ENCODE results near the gene DOK5. TPM values are rescaled to one million over a fixed set of nuclear protein-coding genes. Genes with fewer than 3 reads are reported as not detected.

Gene DOK5
- total RNA-seq, 1 experiment from 2014 or later, result not detected

DNA sequence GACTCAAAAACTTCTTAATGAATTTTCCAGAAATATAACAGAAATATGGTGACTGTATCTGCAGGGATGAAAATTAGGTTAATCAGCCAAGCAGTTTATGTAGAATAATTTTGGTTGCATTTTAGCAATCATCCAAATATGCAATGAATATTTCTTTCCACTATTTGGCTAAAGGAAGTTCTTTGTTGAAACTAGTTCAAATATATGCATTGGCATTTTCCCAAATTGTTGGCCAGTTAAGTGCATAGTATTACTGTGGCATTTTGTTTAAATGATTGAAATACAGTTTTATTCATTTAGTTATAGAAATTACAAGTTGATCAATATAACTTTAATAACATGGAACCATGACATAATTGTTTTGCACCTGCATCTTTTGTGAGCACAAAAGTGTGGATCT, 115.5 kb downstream of the DOK5 start:
- intact Hi-C loops (cut with micrococcal nuclease; ENCODE audit: unreplicated experiment), result no loop called here
- no TSS peak for BruUV-seq (replicated peaks)

DNA sequence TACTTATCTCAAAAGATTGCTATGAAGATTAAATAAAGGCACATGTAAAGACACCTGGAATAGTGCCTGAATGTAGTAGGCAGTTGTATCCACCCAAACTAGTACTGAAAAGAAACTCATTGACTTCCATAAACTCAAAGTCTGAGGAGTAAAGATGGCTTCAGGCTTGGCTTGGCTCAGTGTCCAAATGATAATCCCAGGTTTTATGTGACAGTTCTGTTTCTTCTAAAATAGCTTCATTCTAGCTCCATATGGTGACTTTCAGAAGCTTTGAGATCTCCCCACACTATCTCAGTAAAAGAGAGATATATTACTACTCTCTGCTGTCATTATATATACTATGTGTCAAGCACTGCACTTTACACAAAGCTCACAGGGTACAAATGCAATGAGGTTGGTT, 121.3 kb downstream of the DOK5 start:
- no peaks in the 10 kb centered on the region for H3K4me1 ChIP-seq
- H3K9me3 ChIP-seq, result no peaks in the 10 kb centered on the region
- no peak for DNase-seq
- no peaks in the 10 kb centered on the region for H3K36me3 ChIP-seq (ENCODE audit: control insufficient read depth, insufficient read depth, low read length)
- H3K27me3 ChIP-seq (replicated peaks; ENCODE audit: control insufficient read depth, insufficient read depth, low read length), result no peaks in the 10 kb centered on the region; the same call in 1 of the 2 replicates
- Mint-ChIP-seq H3K27me3 (ENCODE audit: insufficient read depth, unreplicated experiment) (peaks cover 10% of the 10 kb centered on the region), H3K4me3 (ENCODE audit: unreplicated experiment) (no peak overlapping the region), H3K9me3 (ENCODE audit: unreplicated experiment) (peaks cover 11% of the 10 kb centered on the region), H3K36me3 (ENCODE audit: insufficient read depth, unreplicated experiment) (no peaks in the 10 kb centered on the region), H3K4me1 (ENCODE audit: low read depth, unreplicated experiment) (no peaks in the 10 kb centered on the region), H3K27ac (ENCODE audit: unreplicated experiment) (no peak overlapping the region)
- TF ChIP-seq, protein P1, sequence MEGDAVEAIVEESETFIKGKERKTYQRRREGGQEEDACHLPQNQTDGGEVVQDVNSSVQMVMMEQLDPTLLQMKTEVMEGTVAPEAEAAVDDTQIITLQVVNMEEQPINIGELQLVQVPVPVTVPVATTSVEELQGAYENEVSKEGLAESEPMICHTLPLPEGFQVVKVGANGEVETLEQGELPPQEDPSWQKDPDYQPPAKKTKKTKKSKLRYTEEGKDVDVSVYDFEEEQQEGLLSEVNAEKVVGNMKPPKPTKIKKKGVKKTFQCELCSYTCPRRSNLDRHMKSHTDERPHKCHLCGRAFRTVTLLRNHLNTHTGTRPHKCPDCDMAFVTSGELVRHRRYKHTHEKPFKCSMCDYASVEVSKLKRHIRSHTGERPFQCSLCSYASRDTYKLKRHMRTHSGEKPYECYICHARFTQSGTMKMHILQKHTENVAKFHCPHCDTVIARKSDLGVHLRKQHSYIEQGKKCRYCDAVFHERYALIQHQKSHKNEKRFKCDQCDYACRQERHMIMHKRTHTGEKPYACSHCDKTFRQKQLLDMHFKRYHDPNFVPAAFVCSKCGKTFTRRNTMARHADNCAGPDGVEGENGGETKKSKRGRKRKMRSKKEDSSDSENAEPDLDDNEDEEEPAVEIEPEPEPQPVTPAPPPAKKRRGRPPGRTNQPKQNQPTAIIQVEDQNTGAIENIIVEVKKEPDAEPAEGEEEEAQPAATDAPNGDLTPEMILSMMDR (IDR thresholded peaks at IDR 0.05; ENCODE audit: insufficient read depth in 1 of 2, low read depth in 1 of 2, low read length in 1 of 2, severe bottlenecking in 1 of 2, unreplicated experiment in 1 of 2), result no peak
- intact Hi-C loops (cut with micrococcal nuclease; ENCODE audit: unreplicated experiment), result no loop called here
- ChIA-PET POLR2A (no interaction called here), CTCF (no interaction called here)
- BruUV-seq (replicated peaks), result no TSS peak
- no peak overlapping the region for H3K4me3 ChIP-seq (ENCODE audit: low read depth, low read length)

More for the DNA sequence above, 115.5 kb downstream of the DOK5 start:
- Mint-ChIP-seq H3K27me3 (ENCODE audit: insufficient read depth, unreplicated experiment) (peaks cover 18% of the 10 kb centered on the region), H3K9me3 (ENCODE audit: unreplicated experiment) (no peaks in the 10 kb centered on the region), H3K27ac (ENCODE audit: unreplicated experiment) (no peak overlapping the region), H3K36me3 (ENCODE audit: insufficient read depth, unreplicated experiment) (no peaks in the 10 kb centered on the region), H3K4me1 (ENCODE audit: low read depth, unreplicated experiment) (no peaks in the 10 kb centered on the region), H3K4me3 (ENCODE audit: unreplicated experiment) (no peak overlapping the region)
- DNase-seq, result no peak
- TF ChIP-seq, protein P1 (IDR thresholded peaks at IDR 0.05; ENCODE audit: insufficient read depth in 1 of 2, low read depth in 1 of 2, low read length in 1 of 2, severe bottlenecking in 1 of 2, unreplicated experiment in 1 of 2), result no peak
- H3K9me3 ChIP-seq, result no peaks in the 10 kb centered on the region
- CTCF ChIA-PET, result no interaction called here
- H3K4me3 ChIP-seq (ENCODE audit: low read depth, low read length), result no peak overlapping the region
- no peaks in the 10 kb centered on the region for H3K27me3 ChIP-seq (replicated peaks; ENCODE audit: control insufficient read depth, insufficient read depth, low read length)
- POLR2A ChIA-PET, result no interaction called here
- H3K4me1 ChIP-seq, result no peaks in the 10 kb centered on the region
- H3K36me3 ChIP-seq (ENCODE audit: control insufficient read depth, insufficient read depth, low read length), result no peaks in the 10 kb centered on the region

DNA sequence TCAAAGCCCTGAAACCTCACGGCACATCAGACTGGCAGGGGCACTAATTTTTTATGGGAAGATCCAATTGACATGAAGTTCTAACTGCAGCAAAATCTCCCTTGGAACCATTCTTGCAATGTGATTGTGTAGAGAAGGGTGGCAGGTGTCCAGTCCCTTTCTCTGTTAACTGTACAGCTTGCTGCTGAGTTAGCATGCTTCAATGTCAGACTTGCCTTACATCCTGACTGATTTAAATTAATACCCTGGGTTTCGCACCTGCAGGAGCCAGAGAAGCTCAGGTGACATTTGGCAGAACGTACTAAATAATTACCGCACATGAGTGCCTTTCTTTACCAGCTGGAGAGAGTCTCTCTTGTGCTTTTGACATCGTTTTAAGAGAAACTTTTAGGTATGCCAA, 123.0 kb downstream of the DOK5 start:
- Histone ChIP-seq H3K4me3 (ENCODE audit: low read depth, low read length) (no peak overlapping the region), H3K36me3 (ENCODE audit: control insufficient read depth, insufficient read depth, low read length) (no peaks in the 10 kb centered on the region), H3K9me3 (no peaks in the 10 kb centered on the region), H3K4me1 (no peaks in the 10 kb centered on the region), H3K27me3 (replicated peaks; ENCODE audit: control insufficient read depth, insufficient read depth, low read length) (no peaks in the 10 kb centered on the region; the same call in 1 of the 2 replicates)
- intact Hi-C loops (cut with micrococcal nuclease; ENCODE audit: unreplicated experiment), result no loop called here
- no peak for DNase-seq
- ChIA-PET CTCF (no interaction called here), POLR2A (no interaction called here)
- TF ChIP-seq, protein P1 (IDR thresholded peaks at IDR 0.05; ENCODE audit: insufficient read depth in 1 of 2, low read depth in 1 of 2, low read length in 1 of 2, severe bottlenecking in 1 of 2, unreplicated experiment in 1 of 2), result no peak
- H3K4me1 Mint-ChIP-seq (ENCODE audit: low read depth, unreplicated experiment), result no peaks in the 10 kb centered on the region
- H3K36me3 Mint-ChIP-seq (ENCODE audit: insufficient read depth, unreplicated experiment), result no peaks in the 10 kb centered on the region
- peaks cover 11% of the 10 kb centered on the region for H3K9me3 Mint-ChIP-seq (ENCODE audit: unreplicated experiment)
- H3K27me3 Mint-ChIP-seq (ENCODE audit: insufficient read depth, unreplicated experiment), result peaks cover 8% of the 10 kb centered on the region
- BruUV-seq (replicated peaks), result no TSS peak
- H3K27ac Mint-ChIP-seq (ENCODE audit: unreplicated experiment), result no peak overlapping the region
- H3K4me3 Mint-ChIP-seq (ENCODE audit: unreplicated experiment), result no peak overlapping the region
